ENCODE results near the gene HNRNPC. TPM values are rescaled to one million over a fixed set of nuclear protein-coding genes. Genes with fewer than 3 reads are reported as not detected.

The HNRNPC gene
- total and polyA plus RNA-seq, 2 donors (not counting 1 experiment from before 2014, with no cell fraction given), result 543 to 885 TPM

DNA sequence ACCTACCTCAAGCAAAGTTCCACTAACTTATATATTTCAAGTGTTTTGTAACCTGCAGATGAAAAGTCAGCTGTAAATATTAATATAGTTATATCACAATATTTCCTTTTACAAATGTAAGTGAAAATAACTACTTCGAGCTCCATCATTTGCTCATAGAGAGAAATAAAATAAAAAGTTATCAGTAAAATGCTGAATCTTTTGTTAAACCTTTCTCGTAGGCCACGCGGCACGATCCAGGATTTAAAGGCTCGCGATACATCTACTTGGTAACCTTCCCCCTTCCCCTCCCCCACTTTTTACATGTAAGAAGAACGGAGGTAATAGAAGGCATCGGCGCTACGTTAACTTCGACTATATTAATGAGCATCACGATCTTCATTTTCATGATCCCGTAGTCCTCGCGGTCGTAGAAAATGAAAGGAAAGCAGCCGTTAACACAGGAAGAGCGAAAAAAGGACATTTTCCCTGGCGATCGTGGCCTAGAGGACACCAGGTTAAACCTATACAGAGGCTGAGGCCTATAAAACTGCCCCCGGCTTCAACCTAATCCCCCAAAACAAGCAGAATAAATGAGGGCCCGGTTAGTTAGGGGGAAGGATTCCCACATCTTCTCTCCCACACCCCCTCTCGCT lies 508 bp downstream of the HNRNPC start:
- peaks cover 1% of the 10 kb centered on the region for H3K36me3 ChIP-seq (ENCODE audit: control insufficient read depth, insufficient read depth, low read length)
- no peaks in the 10 kb centered on the region for H3K9me3 ChIP-seq (ENCODE audit: control insufficient read depth, insufficient read depth, low read depth, low read length)
- H3K79me2 ChIP-seq (ENCODE audit: control insufficient read depth, insufficient read depth, low read length), result peaks cover 51% of the 10 kb centered on the region
- H4K20me1 ChIP-seq (ENCODE audit: control insufficient read depth, extremely low read depth, insufficient read depth, low read length), result peaks cover 14% of the 10 kb centered on the region
- no peak overlapping the region for H2AFZ ChIP-seq (ENCODE audit: low read length)
- peak overlapping the region; percentile 85 to 99 (median 89) for H3K4me3 ChIP-seq (replicated peaks in 1 of 4; ENCODE audit: control extremely low read depth in 1 of 4, insufficient read depth in 1 of 4, low read depth in 3 of 4, low read length in 4 of 4)
- peak overlapping the region; percentile 98 for H3K4me2 ChIP-seq (ENCODE audit: extremely low read depth, insufficient read depth, low read length)
- no peaks in the 10 kb centered on the region for H3K27me3 ChIP-seq (ENCODE audit: control insufficient read depth, insufficient read depth, low read length)
- TF ChIP-seq EZH2 (IDR thresholded peaks at IDR 0.05; ENCODE audit: low read length, missing control alignments), result no peak
- TF ChIP-seq, protein P1, sequence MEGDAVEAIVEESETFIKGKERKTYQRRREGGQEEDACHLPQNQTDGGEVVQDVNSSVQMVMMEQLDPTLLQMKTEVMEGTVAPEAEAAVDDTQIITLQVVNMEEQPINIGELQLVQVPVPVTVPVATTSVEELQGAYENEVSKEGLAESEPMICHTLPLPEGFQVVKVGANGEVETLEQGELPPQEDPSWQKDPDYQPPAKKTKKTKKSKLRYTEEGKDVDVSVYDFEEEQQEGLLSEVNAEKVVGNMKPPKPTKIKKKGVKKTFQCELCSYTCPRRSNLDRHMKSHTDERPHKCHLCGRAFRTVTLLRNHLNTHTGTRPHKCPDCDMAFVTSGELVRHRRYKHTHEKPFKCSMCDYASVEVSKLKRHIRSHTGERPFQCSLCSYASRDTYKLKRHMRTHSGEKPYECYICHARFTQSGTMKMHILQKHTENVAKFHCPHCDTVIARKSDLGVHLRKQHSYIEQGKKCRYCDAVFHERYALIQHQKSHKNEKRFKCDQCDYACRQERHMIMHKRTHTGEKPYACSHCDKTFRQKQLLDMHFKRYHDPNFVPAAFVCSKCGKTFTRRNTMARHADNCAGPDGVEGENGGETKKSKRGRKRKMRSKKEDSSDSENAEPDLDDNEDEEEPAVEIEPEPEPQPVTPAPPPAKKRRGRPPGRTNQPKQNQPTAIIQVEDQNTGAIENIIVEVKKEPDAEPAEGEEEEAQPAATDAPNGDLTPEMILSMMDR (conservative IDR thresholded peaks at IDR 0.05 in 1 of 2, IDR thresholded peaks at IDR 0.05 in 1 of 2; ENCODE audit: low read depth in 1 of 2, low read length in 2 of 2), result no peak
- DNase-seq (ENCODE audit: low read depth in 2 of 2), result peak; percentile 63 to 80
- peaks cover 13% of the 10 kb centered on the region for H3K4me1 ChIP-seq (ENCODE audit: control insufficient read depth, extremely low read depth, insufficient read depth, low read length)
- peak overlapping the region; percentile 98 for H3K27ac ChIP-seq (ENCODE audit: insufficient read depth, low read length)
- peak overlapping the region; percentile 93 for H3K9ac ChIP-seq (ENCODE audit: insufficient read depth, low read length)

DNA sequence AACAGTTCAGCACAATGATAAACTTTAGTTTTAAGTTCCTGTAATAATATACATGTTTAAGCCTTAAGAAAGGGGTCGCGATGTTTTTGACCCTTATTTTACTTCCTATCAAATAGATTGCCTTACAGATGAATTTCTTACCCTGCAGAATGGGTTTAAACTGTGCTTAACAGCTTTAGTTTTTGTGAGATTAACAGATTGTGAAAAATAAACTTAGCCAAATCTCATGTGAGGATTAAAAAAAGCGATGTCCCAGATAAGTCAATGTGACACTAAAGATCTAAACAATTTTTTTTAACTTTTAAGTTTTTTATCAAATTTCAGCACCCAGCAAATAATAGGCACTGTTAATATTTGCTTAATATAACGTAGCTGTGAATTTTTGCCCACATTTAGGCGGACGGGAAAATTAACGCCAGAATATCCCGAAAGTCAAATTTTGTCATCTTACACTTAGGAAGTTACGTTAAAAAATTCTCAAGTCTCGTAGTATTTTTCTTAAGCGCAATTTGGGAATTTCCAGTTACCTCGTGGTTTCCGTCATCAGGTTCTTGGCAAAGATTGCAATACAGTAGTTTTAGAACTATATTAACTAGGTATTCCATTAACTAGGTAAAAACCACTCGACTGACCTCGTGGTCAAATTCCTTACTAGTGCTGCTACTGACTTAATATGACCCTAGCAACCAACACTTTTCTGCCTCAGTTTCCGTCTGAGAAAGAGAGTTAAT lies 1.2 kb downstream of the HNRNPC start:
- H3K36me3 ChIP-seq (ENCODE audit: control insufficient read depth, insufficient read depth, low read length), result peaks cover 4% of the 10 kb centered on the region
- no peak for DNase-seq (ENCODE audit: low read depth in 2 of 2)

DNA sequence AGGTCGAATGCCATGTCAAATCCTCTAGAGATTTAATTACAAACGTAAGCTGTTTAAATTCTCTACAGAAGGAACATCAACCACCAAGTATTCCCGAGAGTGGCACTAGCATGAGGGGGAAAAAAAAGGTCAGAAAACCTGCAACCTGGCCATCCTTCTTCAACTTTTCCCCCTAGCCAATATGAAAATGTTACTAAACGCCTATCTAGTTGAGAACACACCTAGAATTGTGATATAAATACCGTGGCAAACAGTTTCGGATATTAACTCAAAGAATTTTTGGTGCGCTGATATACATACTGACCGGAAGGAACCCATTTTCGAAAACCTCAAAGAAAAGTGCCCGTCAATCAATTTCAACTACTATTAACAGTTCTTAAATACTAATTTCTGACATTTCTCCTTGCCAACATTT lies 1.8 kb downstream of the HNRNPC start:
- Histone ChIP-seq H3K9me3 (ENCODE audit: control insufficient read depth, insufficient read depth, low read depth, low read length) (no peaks in the 10 kb centered on the region), H2AFZ (ENCODE audit: low read length) (no peak overlapping the region), H3K27me3 (ENCODE audit: control insufficient read depth, insufficient read depth, low read length) (no peaks in the 10 kb centered on the region), H3K27ac (ENCODE audit: insufficient read depth, low read length) (peak overlapping the region; percentile 98), H3K4me2 (ENCODE audit: extremely low read depth, insufficient read depth, low read length) (peak overlapping the region; percentile 98), H3K36me3 (ENCODE audit: control insufficient read depth, insufficient read depth, low read length) (peaks cover 5% of the 10 kb centered on the region), H4K20me1 (ENCODE audit: control insufficient read depth, extremely low read depth, insufficient read depth, low read length) (peaks cover 14% of the 10 kb centered on the region), H3K79me2 (ENCODE audit: control insufficient read depth, insufficient read depth, low read length) (peaks cover 63% of the 10 kb centered on the region), H3K4me1 (ENCODE audit: control insufficient read depth, extremely low read depth, insufficient read depth, low read length) (peaks cover 17% of the 10 kb centered on the region), H3K9ac (ENCODE audit: insufficient read depth, low read length) (no peak overlapping the region), H3K4me3 (replicated peaks in 1 of 4; ENCODE audit: control extremely low read depth in 1 of 4, insufficient read depth in 1 of 4, low read depth in 3 of 4, low read length in 4 of 4) (peak overlapping the region; percentile 85 to 99 (median 89))
- no peak for DNase-seq (ENCODE audit: low read depth in 2 of 2)
- TF ChIP-seq EZH2 (IDR thresholded peaks at IDR 0.05; ENCODE audit: low read length, missing control alignments), result no peak
- TF ChIP-seq, protein P1 (conservative IDR thresholded peaks at IDR 0.05 in 1 of 2, IDR thresholded peaks at IDR 0.05 in 1 of 2; ENCODE audit: low read depth in 1 of 2, low read length in 2 of 2), result no peak

More for the DNA sequence above, 1.2 kb downstream of the HNRNPC start:
- Histone ChIP-seq H4K20me1 (ENCODE audit: control insufficient read depth, extremely low read depth, insufficient read depth, low read length) (peaks cover 14% of the 10 kb centered on the region), H3K4me3 (replicated peaks in 1 of 4; ENCODE audit: control extremely low read depth in 1 of 4, insufficient read depth in 1 of 4, low read depth in 3 of 4, low read length in 4 of 4) (peak overlapping the region; percentile 85 to 99 (median 89)), H3K27ac (ENCODE audit: insufficient read depth, low read length) (peak overlapping the region; percentile 98), H3K9me3 (ENCODE audit: control insufficient read depth, insufficient read depth, low read depth, low read length) (no peaks in the 10 kb centered on the region), H3K4me1 (ENCODE audit: control insufficient read depth, extremely low read depth, insufficient read depth, low read length) (peaks cover 16% of the 10 kb centered on the region), H2AFZ (ENCODE audit: low read length) (no peak overlapping the region), H3K9ac (ENCODE audit: insufficient read depth, low read length) (peak overlapping the region; percentile 93), H3K4me2 (ENCODE audit: extremely low read depth, insufficient read depth, low read length) (peak overlapping the region; percentile 98), H3K27me3 (ENCODE audit: control insufficient read depth, insufficient read depth, low read length) (no peaks in the 10 kb centered on the region), H3K79me2 (ENCODE audit: control insufficient read depth, insufficient read depth, low read length) (peaks cover 57% of the 10 kb centered on the region)
- no peak for TF ChIP-seq EZH2 (IDR thresholded peaks at IDR 0.05; ENCODE audit: low read length, missing control alignments)
- TF ChIP-seq, protein P1 (conservative IDR thresholded peaks at IDR 0.05 in 1 of 2, IDR thresholded peaks at IDR 0.05 in 1 of 2; ENCODE audit: low read depth in 1 of 2, low read length in 2 of 2), result no peak

Measured in fibroblast of lung (primary cell).